ENCODE results near the gene SUSD5. TPM values are rescaled to one million over a fixed set of nuclear protein-coding genes. Genes with fewer than 3 reads are reported as not detected.

The SUSD5 gene
- total and polyA plus RNA-seq, 2 of the 4 experiments (the other 2 are of a cell fraction): 1.4 to 2.9 TPM

GRCh38 chr3:33212406-33212805 lies 6.2 kb downstream of the SUSD5 start:
- peak overlapping the region; percentile 7 for H2AK9ac ChIP-seq (replicated peaks; ENCODE audit: low read depth, low read length, poor library complexity)
- peaks cover 5% of the 10 kb centered on the region for H3K9me3 ChIP-seq (ENCODE audit: control insufficient read depth, insufficient read depth, low read length)
- H2BK120ac ChIP-seq (ENCODE audit: low read depth, low read length): no peak overlapping the region
- no peaks in the 10 kb centered on the region for H3K9me1 ChIP-seq (ENCODE audit: insufficient read depth, low read length)
- no peak overlapping the region; the same call in 1 of the 2 replicates for H3K4ac ChIP-seq (ENCODE audit: low read depth, low read length)
- H3K4me2 ChIP-seq (ENCODE audit: low read depth, low read length): no peak overlapping the region
- no peak overlapping the region for H2BK15ac ChIP-seq (ENCODE audit: low read depth, low read length)
- H3K36me3 ChIP-seq (ENCODE audit: control insufficient read depth, insufficient read depth, low read length): no peaks in the 10 kb centered on the region
- CTCF ChIA-PET: interaction anchor here (0.5 kb wide), 1 partner anchor 138 kb away, joined by 3 read pairs; no protein-coding TSS in a partner anchor
- H4K20me1 ChIP-seq (ENCODE audit: insufficient read depth, low read length): no peaks in the 10 kb centered on the region
- H3K27ac ChIP-seq (ENCODE audit: insufficient read depth, low read length): no peak overlapping the region
- no peak overlapping the region for H2AK5ac ChIP-seq (ENCODE audit: low read depth, low read length)
- no peak overlapping the region for H4K91ac ChIP-seq (ENCODE audit: insufficient read depth, low read depth, low read length)
- H2AFZ ChIP-seq (replicated peaks; ENCODE audit: low read length, poor library complexity): no peak overlapping the region
- TF ChIP-seq RCOR1 (IDR thresholded peaks at IDR 0.05; ENCODE audit: insufficient replicate concordance, low read length) (no peak), NFE2L2 (IDR thresholded peaks at IDR 0.05; ENCODE audit: low read depth, low read length) (no peak), SMC3 (IDR thresholded peaks at IDR 0.05; ENCODE audit: low read depth, low read length) (no peak), FOS (IDR thresholded peaks at IDR 0.05; ENCODE audit: low read depth, low read length) (no peak), MAFK (IDR thresholded peaks at IDR 0.05; ENCODE audit: low read depth, low read length) (no peak), CHD1 (IDR thresholded peaks at IDR 0.05; ENCODE audit: low read depth, low read length) (no peak), CTCF (conservative IDR thresholded peaks at IDR 0.05; ENCODE audit: low read depth, low read length) (no peak), CEBPB (IDR thresholded peaks at IDR 0.05; ENCODE audit: low read depth, low read length) (no peak), USF2 (IDR thresholded peaks at IDR 0.05; ENCODE audit: low read depth, low read length) (no peak), MAZ (IDR thresholded peaks at IDR 0.05; ENCODE audit: borderline replicate concordance, low read depth, low read length) (no peak), ELK1 (IDR thresholded peaks at IDR 0.05; ENCODE audit: borderline replicate concordance, low read depth, low read length) (no peak), BHLHE40 (IDR thresholded peaks at IDR 0.05; ENCODE audit: low read depth, low read length) (no peak), RFX5 (IDR thresholded peaks at IDR 0.05; ENCODE audit: low read depth, low read length) (no peak), MXI1 (IDR thresholded peaks at IDR 0.05; ENCODE audit: borderline replicate concordance, low read depth, low read length) (no peak), POLR2A (IDR thresholded peaks at IDR 0.05; ENCODE audit: low read depth, low read length) (no peak)
- H4K8ac ChIP-seq (ENCODE audit: low read depth in 2 of 2, low read length in 2 of 2): no peak overlapping the region
- BruUV-seq (replicated peaks): no TSS peak
- POLR2A ChIA-PET (ENCODE audit: unreplicated experiment): no interaction called here
- no peak overlapping the region for H3K4me3 ChIP-seq (ENCODE audit: insufficient read depth, low read depth, low read length)
- no peak for DNase-seq
- H3K18ac ChIP-seq (ENCODE audit: low read depth, low read length): no peak overlapping the region
- no peak overlapping the region for H3K56ac ChIP-seq (ENCODE audit: extremely low read depth, insufficient read depth, low read length)
- H3K9ac ChIP-seq (ENCODE audit: low read depth, low read length): no peak overlapping the region
- 71% methylated on average over 1 of the region's 3 CpGs; no CpG with 5 or more reads in 1 of the 2 experiments for WGBS, 2 experiments (ENCODE audit: extremely low coverage in 2 of 2, insufficient read length in 1 of 2)
- H3K79me1 ChIP-seq (ENCODE audit: low read depth in 1 of 2, low read length in 2 of 2): no peaks in the 10 kb centered on the region
- intact Hi-C loops (cut with micrococcal nuclease): no loop called here
- in situ Hi-C loops (cut with MboI; ENCODE audit: low sequenced_read_pairs): no loop called here
- H3K27me3 ChIP-seq (ENCODE audit: control insufficient read depth, insufficient read depth, low read length): peaks cover 2% of the 10 kb centered on the region
- no peak overlapping the region for H2BK5ac ChIP-seq (ENCODE audit: low read depth, low read length, poor library complexity, severe bottlenecking)
- ATAC-seq (ENCODE audit: low read depth): no peak
- 0 out of 2 replicates have a peak overlapping the region, but pooled peaks have one; percentile 25 for H2BK20ac ChIP-seq (ENCODE audit: low read depth, low read length)
- no peak overlapping the region for H3K23ac ChIP-seq (ENCODE audit: low read depth, low read length)
- H3K4me1 ChIP-seq (ENCODE audit: control insufficient read depth, insufficient read depth, low read length): no peaks in the 10 kb centered on the region
- H4K5ac ChIP-seq (ENCODE audit: low read depth, low read length): no peak overlapping the region
- H3K14ac ChIP-seq (replicated peaks; ENCODE audit: low read depth, low read length): no peak overlapping the region
- dilution Hi-C loops (cut with HindIII; ENCODE audit: low sequenced_read_pairs, unreplicated experiment): no loop called here

Data from IMR-90 (cell line).